ENCODE measurements around the gene RFX8.

RFX8 gene

GRCh38 chr2:101415220-101415619, 59.7 kb downstream of the RFX8 start:
- no peak overlapping the region for H3K4me3 ChIP-seq (ENCODE audit: low read depth, low read length)
- TF ChIP-seq, protein P1, sequence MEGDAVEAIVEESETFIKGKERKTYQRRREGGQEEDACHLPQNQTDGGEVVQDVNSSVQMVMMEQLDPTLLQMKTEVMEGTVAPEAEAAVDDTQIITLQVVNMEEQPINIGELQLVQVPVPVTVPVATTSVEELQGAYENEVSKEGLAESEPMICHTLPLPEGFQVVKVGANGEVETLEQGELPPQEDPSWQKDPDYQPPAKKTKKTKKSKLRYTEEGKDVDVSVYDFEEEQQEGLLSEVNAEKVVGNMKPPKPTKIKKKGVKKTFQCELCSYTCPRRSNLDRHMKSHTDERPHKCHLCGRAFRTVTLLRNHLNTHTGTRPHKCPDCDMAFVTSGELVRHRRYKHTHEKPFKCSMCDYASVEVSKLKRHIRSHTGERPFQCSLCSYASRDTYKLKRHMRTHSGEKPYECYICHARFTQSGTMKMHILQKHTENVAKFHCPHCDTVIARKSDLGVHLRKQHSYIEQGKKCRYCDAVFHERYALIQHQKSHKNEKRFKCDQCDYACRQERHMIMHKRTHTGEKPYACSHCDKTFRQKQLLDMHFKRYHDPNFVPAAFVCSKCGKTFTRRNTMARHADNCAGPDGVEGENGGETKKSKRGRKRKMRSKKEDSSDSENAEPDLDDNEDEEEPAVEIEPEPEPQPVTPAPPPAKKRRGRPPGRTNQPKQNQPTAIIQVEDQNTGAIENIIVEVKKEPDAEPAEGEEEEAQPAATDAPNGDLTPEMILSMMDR (IDR thresholded peaks at IDR 0.05; ENCODE audit: control insufficient read depth, extremely low read depth, insufficient read depth) = 0 out of 2 replicates have a peak, but pooled peaks have one; percentile 3
- DNase-seq (ENCODE audit: low read depth) = no peak

- DNase-seq (ENCODE audit: low read depth) = no peak
Measured at GRCh38 chr2:101412092-101412694, 62.7 kb downstream of the RFX8 start.

DNA sequence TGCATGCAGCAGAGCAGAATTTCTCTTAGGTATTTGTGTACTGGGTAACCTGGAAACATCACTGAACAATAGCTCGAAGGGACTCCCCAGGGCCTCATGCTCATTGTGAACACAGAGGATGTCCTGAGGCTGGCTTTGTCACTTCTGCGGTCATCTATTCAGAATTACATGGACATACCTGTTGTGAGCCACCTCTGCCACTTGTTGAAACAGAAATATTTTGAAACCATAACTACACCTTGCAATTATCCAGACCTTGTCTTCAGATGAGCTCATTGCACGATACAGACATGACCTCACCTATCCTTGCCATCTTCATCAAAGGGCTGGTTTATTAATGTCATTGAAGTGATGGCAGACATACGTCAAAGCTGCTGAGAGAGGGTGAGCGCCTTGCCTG, 64.2 kb downstream of the RFX8 start:
- TF ChIP-seq, protein P1 (IDR thresholded peaks at IDR 0.05; ENCODE audit: control insufficient read depth, extremely low read depth, insufficient read depth) = no peak
- DNase-seq (ENCODE audit: low read depth) = no peak
- no peak overlapping the region for H3K4me3 ChIP-seq (ENCODE audit: low read depth, low read length)

More at GRCh38 chr2:101412092-101412694, 62.7 kb downstream of the RFX8 start:
- H3K4me3 ChIP-seq (ENCODE audit: low read depth, low read length) = no peak overlapping the region
- TF ChIP-seq, protein P1 (IDR thresholded peaks at IDR 0.05; ENCODE audit: control insufficient read depth, extremely low read depth, insufficient read depth) = no peak

DNA sequence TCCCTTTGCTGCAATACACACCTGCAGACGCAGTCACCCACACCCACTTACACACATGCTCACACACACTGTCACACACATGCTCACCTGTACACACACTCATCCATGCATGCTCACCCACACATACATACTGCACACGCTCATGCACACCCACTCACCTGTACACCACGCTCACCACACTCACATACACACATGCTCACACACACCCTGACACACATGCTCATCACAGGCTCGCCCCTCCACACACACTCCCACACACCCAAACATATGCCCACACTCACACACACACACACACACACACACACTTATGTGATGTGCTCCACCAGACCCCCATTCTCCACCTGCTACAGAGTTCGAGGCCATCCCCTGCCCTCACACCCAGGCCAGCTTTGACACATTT, 64.8 kb downstream of the RFX8 start:
- DNase-seq (ENCODE audit: low read depth) = no peak
- H3K4me3 ChIP-seq (ENCODE audit: low read depth, low read length) = no peak overlapping the region
- TF ChIP-seq, protein P1 (IDR thresholded peaks at IDR 0.05; ENCODE audit: control insufficient read depth, extremely low read depth, insufficient read depth) = no peak

DNA sequence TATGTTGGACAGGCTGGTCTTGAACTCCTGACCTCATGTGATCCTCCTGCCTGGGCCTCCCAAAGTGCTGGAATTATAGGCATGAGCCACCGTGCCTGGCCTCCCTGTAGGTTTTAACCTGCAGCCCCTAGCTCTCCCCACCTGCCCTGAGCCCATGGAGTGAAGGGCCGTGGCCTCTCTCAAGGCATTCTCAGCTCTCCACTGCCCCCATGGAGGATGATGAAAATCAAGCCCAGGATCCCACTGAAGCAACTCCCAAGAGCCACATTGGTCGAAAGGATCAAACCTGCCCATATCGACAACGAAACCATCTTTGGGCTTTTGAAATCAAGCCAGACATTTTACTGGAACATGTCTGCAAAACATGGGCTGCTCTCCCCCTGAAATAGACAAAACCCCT, 65.2 kb downstream of the RFX8 start:
- no peak for DNase-seq (ENCODE audit: low read depth)
- no peak overlapping the region for H3K4me3 ChIP-seq (ENCODE audit: low read depth, low read length)
- TF ChIP-seq, protein P1 (IDR thresholded peaks at IDR 0.05; ENCODE audit: control insufficient read depth, extremely low read depth, insufficient read depth) = no peak

GRCh38 chr2:101408925-101409324, 66.0 kb downstream of the RFX8 start:
- H3K4me3 ChIP-seq (ENCODE audit: low read depth, low read length) = no peak overlapping the region
- no peak for DNase-seq (ENCODE audit: low read depth)
- TF ChIP-seq, protein P1 (IDR thresholded peaks at IDR 0.05; ENCODE audit: control insufficient read depth, extremely low read depth, insufficient read depth) = no peak

DNA sequence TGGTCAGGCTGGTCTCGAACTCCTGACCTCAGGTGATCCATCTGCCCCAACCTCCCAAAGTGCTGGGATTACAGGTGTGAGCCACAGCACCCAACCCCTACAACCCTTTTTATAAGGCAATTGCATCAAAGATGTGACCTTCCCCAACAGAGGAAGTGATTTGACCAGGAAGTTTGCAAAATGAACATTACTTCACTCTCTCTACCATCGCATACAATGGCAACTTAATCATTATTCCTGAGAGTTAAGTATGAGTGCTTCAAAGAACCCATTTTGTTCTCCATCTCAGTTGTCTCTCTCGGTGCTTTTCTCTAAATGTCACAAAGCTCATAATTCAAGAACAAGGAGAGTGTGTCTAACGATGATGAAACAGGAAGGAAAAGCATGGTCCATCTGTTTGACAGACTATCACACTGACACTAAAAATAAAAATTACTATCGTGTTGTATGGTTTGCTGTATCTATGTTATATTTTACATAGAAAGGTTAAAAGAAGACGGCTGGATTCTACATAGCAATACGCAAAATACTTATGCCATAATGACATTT, 69.5 kb downstream of the RFX8 start:
- no peak for DNase-seq (ENCODE audit: low read depth)
- H3K4me3 ChIP-seq (ENCODE audit: low read depth, low read length) = no peak overlapping the region
- TF ChIP-seq, protein P1 (IDR thresholded peaks at IDR 0.05; ENCODE audit: control insufficient read depth, extremely low read depth, insufficient read depth) = no peak

All from LNCaP clone FGC (cell line).